Panc1 (cell line): ENCODE results near the gene ANO1. TPM values are rescaled to one million over a fixed set of nuclear protein-coding genes. Genes with fewer than 3 reads are reported as not detected.
A peak's percentile ranks its signal among the peaks of the same experiment; 100 is the strongest.

Experiments used
- ATAC-seq: fragments of 200-7000 bp; cut with Tn5 transposase; 2 replicates; pipeline ENCODE4 v1.9.1; 2020; ENCODE audit warnings: mild to moderate bottlenecking, moderate library complexity
- BruUV-seq: library from RNA; stranded (reverse); fragments of 400-500 nt; replicated peaks from 2 replicates; lab custom pipeline; 2021; lab: Mats Ljungman, UMichigan
- CTCF ChIA-PET: fragments of 300-600 bp; sonication (Branson Sonifier 250); formaldehyde crosslinking; loops from one replicate; lab custom pipeline; 2022; ENCODE audit warnings: antibody characterized with exemption; lab: Charles Lee
- POLR2A ChIA-PET: fragments of 300-600 bp; sonication (Branson Sonifier 250); formaldehyde crosslinking; loops from one replicate; lab custom pipeline; 2022; ENCODE audit warnings: antibody characterized with exemption; lab: Charles Lee
- DNase-seq: peaks from one replicate; pipeline ENCODE4 v3.0.0-alpha.2; 2010; ENCODE audit warnings: low read depth, low spot score
- H3K27ac ChIP-seq: 2 replicates; pipeline ENCODE4 v1.5.1; 2011; ENCODE audit warnings: mild to moderate bottlenecking, low read length, inconsistent platforms
- H3K27me3 ChIP-seq: fragments of 200-500 bp; sonication (Bioruptor generic); 2 replicates; pipeline ENCODE4 v1.6.0; 2014; ENCODE audit warnings: low read length, inconsistent platforms; ENCODE audit not compliant: control insufficient read depth, insufficient read depth
- H3K36me3 ChIP-seq: fragments of 200-500 bp; sonication (Bioruptor generic); 2 replicates; pipeline ENCODE4 v1.5.1; 2014; ENCODE audit warnings: inconsistent platforms, mild to moderate bottlenecking, low read length, moderate library complexity; ENCODE audit not compliant: control insufficient read depth, insufficient read depth
- H3K4me1 ChIP-seq: 2 replicates; pipeline ENCODE4 v1.5.1; 2011; ENCODE audit warnings: inconsistent platforms, mild to moderate bottlenecking, low read length, moderate library complexity; ENCODE audit not compliant: control insufficient read depth, insufficient read depth
- H3K4me3 ChIP-seq, 2 experiments: 2 replicates each; pipeline ENCODE4 v1.5.1; 2011 to 2012; ENCODE audit warnings: low read depth in 2 of 2, low read length in 2 of 2, mild to moderate bottlenecking in 2 of 2, inconsistent platforms in 1 of 2, moderate library complexity in 1 of 2
- H3K9me3 ChIP-seq: fragments of 200-500 bp; sonication (Bioruptor generic); 2 replicates; pipeline ENCODE4 v1.5.1; 2014; ENCODE audit warnings: low read depth, mild to moderate bottlenecking, inconsistent platforms, low read length, moderate library complexity; ENCODE audit not compliant: control insufficient read depth, insufficient read depth
- POLR2AphosphoS5 ChIP-seq: IDR thresholded peaks from 2 replicates; pipeline ENCODE4 v1.6.1; 2012; ENCODE audit warnings: mild to moderate bottlenecking, low read depth, low read length, moderate library complexity
- SIN3A ChIP-seq: IDR thresholded peaks from 2 replicates; pipeline ENCODE4 v1.6.1; 2012; ENCODE audit warnings: low read depth, mild to moderate bottlenecking, low read length, moderate library complexity, borderline replicate concordance; ENCODE audit not compliant: insufficient read depth
- TCF7L2 ChIP-seq: IDR thresholded peaks from 2 replicates; pipeline ENCODE4 v1.6.1; 2011; ENCODE audit warnings: mild to moderate bottlenecking, low read depth, low read length, inconsistent platforms
- in situ Hi-C: cut with HindIII; loops from 2 replicates; pipeline ENCODE4 v1.10.0; 2016; ENCODE audit warnings: low sequenced_read_pairs, low pct_unique_long_range_greater_than_20kb
- intact Hi-C: fragments of 100-400 bp; cut with micrococcal nuclease; formaldehyde crosslinking; loops from one replicate; pipeline ENCODE4 v1.10.0; 2022; ENCODE audit not compliant: unreplicated experiment
- total RNA-seq: library from RNA; stranded (reverse); gene quantifications from one replicate; pipeline ENCODE4 v1.2.1, GENCODE V29; 2021; ENCODE audit not compliant: unreplicated experiment
- TF ChIP-seq, protein P1 (sequence below), 2 experiments: IDR thresholded peaks; 2 replicates each; pipeline ENCODE4 v1.6.1; 2011 to 2012; ENCODE audit warnings: low read depth in 2 of 2, control low read depth in 1 of 2, low read length in 1 of 2, mild to moderate bottlenecking in 1 of 2, moderate library complexity in 1 of 2; ENCODE audit not compliant: insufficient read depth in 1 of 2
- TF ChIP-seq, protein P2 (sequence below): fragments of 450-650 bp; IDR thresholded peaks from 2 replicates; pipeline ENCODE4 v1.5.1; 2017; ENCODE audit warnings: mild to moderate bottlenecking

ANO1 gene
- total RNA-seq, 1 experiment from 2014 or later = 2.3 TPM

DNA sequence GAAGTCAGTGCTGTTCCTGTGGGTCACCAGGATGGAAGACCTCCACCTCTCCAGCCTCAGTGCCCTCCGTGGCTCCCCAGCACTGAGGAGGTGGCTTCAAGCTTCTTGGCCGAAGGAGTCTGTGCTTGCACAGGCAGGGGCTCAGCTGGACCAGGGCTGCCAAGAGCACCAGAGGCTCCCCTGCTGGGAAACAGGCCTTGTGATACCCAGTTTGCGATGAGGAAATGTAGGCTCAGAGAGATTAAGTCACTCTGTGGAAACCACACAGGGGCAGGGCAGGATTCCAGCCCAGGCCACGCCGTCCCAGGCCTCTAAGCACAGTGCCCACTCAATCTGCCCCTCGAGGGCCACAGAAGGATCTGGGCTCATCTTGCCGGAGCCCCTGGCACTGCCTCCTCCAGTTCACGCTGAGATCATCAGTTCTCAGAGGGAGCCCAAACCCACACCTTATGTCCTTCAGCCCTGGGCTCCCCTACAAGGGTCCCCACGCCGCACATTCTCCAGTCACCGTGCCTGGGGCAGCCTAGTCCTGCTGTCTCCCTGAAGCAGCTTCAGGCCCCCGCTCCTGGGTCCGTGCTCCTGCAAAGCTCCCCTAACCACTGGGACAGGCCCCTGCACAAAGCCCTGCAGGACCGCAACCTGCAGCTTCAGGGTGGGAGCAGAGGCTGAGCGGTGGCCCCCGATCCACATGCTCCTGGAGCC, 21.6 kb downstream of the ANO1 start:
- CTCF ChIA-PET = no interaction called here
- H3K36me3 ChIP-seq = no peaks in the 10 kb centered on the region

DNA sequence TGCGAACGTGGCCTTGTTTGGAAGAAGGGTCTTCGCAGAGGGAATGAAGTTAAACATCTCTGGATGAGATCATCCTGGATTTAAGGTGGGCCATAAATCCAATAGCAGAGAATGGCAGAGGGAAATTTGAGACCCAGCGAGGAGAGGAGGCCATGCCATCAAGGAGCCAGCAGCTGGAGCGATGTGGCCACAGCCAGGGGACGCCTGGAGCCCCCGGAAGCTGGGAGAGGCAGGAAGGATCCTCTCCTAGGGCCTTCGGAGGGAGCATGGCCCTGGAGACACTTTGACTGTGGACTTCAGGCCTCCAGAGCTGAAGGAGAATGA, 22.1 kb downstream of the ANO1 start:
- no peak for DNase-seq
- Histone ChIP-seq H3K36me3 (no peaks in the 10 kb centered on the region), H3K4me1 (peaks cover 6% of the 10 kb centered on the region), H3K9me3 (no peaks in the 10 kb centered on the region), H3K27me3 (no peaks in the 10 kb centered on the region; the same call in 1 of the 2 replicates), H3K4me3 (no peak overlapping the region), H3K27ac (no peak overlapping the region)
- no TSS peak for BruUV-seq
- TF ChIP-seq POLR2AphosphoS5 (no peak), TCF7L2 (no peak), SIN3A (no peak)
- TF ChIP-seq, protein P1, sequence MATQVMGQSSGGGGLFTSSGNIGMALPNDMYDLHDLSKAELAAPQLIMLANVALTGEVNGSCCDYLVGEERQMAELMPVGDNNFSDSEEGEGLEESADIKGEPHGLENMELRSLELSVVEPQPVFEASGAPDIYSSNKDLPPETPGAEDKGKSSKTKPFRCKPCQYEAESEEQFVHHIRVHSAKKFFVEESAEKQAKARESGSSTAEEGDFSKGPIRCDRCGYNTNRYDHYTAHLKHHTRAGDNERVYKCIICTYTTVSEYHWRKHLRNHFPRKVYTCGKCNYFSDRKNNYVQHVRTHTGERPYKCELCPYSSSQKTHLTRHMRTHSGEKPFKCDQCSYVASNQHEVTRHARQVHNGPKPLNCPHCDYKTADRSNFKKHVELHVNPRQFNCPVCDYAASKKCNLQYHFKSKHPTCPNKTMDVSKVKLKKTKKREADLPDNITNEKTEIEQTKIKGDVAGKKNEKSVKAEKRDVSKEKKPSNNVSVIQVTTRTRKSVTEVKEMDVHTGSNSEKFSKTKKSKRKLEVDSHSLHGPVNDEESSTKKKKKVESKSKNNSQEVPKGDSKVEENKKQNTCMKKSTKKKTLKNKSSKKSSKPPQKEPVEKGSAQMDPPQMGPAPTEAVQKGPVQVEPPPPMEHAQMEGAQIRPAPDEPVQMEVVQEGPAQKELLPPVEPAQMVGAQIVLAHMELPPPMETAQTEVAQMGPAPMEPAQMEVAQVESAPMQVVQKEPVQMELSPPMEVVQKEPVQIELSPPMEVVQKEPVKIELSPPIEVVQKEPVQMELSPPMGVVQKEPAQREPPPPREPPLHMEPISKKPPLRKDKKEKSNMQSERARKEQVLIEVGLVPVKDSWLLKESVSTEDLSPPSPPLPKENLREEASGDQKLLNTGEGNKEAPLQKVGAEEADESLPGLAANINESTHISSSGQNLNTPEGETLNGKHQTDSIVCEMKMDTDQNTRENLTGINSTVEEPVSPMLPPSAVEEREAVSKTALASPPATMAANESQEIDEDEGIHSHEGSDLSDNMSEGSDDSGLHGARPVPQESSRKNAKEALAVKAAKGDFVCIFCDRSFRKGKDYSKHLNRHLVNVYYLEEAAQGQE (IDR thresholded peaks at IDR 0.05; ENCODE audit: insufficient read depth in 1 of 2, low read depth in 2 of 2, low read length in 1 of 2) = no peak
- TF ChIP-seq, protein P2, sequence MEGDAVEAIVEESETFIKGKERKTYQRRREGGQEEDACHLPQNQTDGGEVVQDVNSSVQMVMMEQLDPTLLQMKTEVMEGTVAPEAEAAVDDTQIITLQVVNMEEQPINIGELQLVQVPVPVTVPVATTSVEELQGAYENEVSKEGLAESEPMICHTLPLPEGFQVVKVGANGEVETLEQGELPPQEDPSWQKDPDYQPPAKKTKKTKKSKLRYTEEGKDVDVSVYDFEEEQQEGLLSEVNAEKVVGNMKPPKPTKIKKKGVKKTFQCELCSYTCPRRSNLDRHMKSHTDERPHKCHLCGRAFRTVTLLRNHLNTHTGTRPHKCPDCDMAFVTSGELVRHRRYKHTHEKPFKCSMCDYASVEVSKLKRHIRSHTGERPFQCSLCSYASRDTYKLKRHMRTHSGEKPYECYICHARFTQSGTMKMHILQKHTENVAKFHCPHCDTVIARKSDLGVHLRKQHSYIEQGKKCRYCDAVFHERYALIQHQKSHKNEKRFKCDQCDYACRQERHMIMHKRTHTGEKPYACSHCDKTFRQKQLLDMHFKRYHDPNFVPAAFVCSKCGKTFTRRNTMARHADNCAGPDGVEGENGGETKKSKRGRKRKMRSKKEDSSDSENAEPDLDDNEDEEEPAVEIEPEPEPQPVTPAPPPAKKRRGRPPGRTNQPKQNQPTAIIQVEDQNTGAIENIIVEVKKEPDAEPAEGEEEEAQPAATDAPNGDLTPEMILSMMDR = no peak
- ChIA-PET POLR2A (no interaction called here), CTCF (no interaction called here)
- ATAC-seq = no peak
- in situ Hi-C loops (loop anchor here (10.0 kb wide), 1 partner anchor 85 kb away; no protein-coding TSS in a partner anchor), intact Hi-C loops (no loop called here)

More for the DNA sequence above, 21.6 kb downstream of the ANO1 start:
- peaks cover 6% of the 10 kb centered on the region for H3K4me1 ChIP-seq
- no peak overlapping the region for H3K27ac ChIP-seq
- H3K27me3 ChIP-seq = no peaks in the 10 kb centered on the region
- DNase-seq (no peak), ATAC-seq (peak; percentile 54)
- TF ChIP-seq, protein P2 = no peak
- TF ChIP-seq SIN3A = no peak
- TF ChIP-seq, protein P1 (IDR thresholded peaks at IDR 0.05; ENCODE audit: insufficient read depth in 1 of 2, low read depth in 2 of 2, low read length in 1 of 2) = no peak
- no peak for TF ChIP-seq POLR2AphosphoS5
- no peak for TF ChIP-seq TCF7L2
- POLR2A ChIA-PET = no interaction called here
- intact Hi-C loops = no loop called here
- H3K4me3 ChIP-seq = no peak overlapping the region
- H3K9me3 ChIP-seq = no peaks in the 10 kb centered on the region
- BruUV-seq = no TSS peak
- in situ Hi-C loops = loop anchor here (10.0 kb wide), 1 partner anchor 85 kb away; no protein-coding TSS in a partner anchor
